ENCODE data around the gene SLC29A4.
"Not testable (repeated sequence)": the region's sequence is repeated elsewhere in the genome, so short reads cannot be mapped to it uniquely, and the experiment has no call there.

Gene SLC29A4

DNA sequence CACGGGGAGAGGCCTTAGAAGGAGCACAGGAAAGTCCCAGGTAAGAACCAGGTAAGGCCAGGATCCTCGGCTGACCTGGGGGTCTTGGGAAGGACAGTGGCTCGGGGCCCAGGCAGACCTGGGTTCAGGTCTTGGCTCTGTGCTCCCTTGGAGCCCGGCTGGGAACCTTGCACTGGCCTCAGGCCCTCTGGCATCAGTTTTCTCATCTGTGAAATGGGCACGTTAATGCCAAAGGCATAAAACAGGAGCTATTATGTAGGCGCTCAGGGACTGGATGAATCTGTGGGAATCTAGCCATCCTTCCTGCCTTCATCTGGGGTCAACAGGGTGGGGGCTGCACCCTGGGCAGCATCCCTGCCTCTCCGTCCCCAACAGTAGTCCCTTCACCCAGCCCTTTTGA lies 8.3 kb upstream of the SLC29A4 start:
- no peak for DNase-seq (ENCODE audit: low read depth)

DNA sequence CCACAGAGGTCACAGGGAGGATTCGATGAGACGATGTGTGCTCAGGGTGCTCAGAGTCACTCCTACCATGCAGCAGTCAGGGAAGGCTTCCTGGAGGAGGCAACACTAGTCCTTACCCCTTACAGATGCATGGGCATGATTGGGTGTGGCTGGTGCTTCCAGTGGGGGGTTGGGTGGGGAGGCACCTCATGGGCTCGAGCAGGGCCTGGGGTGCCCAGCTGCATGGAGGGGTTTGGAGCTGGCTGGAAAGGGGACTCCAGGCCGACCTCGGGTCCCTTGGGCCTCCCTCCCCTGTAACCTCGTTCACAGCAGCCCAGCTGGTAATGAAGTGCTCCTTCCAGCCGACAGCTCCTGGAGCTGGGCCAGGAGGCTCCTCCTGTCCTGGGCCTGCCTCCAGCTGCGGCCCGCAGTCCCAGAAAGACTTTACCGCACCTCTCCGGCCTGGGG lies 7.7 kb upstream of the SLC29A4 start:
- DNase-seq (ENCODE audit: low read depth) = not testable (repeated sequence)

- DNase-seq (ENCODE audit: low read depth) = not testable (repeated sequence)
Observed at GRCh38 chr7:5275510-5275909, 7.2 kb upstream of the SLC29A4 start.

GRCh38 chr7:5276123-5276522 lies 6.6 kb upstream of the SLC29A4 start:
- not testable (repeated sequence) for DNase-seq (ENCODE audit: low read depth)

- DNase-seq (ENCODE audit: low read depth) = no peak
Observed at GRCh38 chr7:5276611-5277010, 6.1 kb upstream of the SLC29A4 start.

GRCh38 chr7:5278766-5279165 lies 4.0 kb upstream of the SLC29A4 start:
- DNase-seq (ENCODE audit: low read depth) = peak; percentile 10

DNA sequence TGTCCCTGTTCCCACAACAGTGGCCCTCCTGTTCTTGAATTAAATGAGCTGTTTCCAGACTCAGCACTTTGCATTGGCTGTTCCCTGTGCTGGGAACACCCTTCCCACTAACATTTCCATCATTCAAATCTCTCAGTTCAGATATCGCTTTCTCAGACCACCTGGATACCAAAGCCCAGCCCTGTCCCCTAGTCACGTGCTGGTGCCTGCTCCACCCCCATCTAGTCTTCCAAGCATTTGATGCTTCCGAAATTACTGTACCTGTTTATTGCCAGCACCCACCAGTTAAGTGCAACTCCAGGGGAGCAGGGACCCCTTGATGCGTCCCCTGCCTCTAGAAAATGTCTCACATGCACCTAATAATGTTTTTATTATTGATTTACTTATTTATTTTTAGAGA lies 3.0 kb upstream of the SLC29A4 start:
- no peak for DNase-seq (ENCODE audit: low read depth)

DNA sequence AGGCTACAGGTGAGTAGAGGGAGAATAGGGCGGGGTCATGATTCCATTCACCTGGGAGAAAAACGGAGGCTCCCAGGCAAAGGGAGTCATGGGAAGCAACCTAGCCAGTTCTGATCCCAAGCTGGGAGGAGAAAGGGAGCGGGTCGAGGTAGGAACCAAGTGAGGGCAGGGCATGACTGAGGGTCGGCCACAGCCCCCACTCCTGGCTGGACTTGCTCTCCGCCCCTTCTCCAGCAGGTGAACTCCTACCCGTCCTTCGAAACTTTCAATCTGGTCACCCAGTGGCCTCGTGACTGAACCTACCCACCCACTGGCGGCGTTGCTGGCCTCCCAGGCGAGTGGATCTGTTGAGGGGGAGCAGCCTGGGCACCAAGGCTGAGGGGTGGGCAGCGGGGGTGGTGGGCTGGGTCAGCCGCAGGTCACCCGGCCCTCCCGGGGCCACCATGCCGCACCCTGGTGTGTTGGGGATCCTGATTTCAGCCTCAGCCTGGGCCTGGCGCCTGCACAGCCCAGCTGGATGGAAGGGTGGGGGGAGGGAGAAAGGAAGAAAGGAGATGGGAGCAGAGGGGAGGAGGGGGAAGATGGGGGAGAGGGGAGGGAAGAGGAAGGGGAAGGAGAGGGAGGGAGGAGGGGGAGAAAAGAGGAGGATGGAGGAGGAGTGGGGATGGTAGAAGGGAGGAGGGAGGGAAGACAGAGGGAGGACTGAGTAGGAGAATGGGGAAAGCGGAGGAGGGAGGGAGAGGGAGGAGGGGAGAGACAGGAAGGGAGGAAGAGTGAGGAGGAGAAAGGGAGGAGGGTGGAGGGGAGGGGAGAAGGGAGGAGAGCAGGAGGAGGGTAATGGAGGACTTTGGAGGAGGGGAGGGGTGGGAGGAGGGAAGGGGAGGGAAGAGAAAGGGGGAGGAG lies 894 bp upstream of the SLC29A4 start:
- DNase-seq (ENCODE audit: low read depth) = not testable (repeated sequence)

- no peak for DNase-seq (ENCODE audit: low read depth)
Observed at GRCh38 chr7:5283421-5284303, 919 bp downstream of the SLC29A4 start.

DNA sequence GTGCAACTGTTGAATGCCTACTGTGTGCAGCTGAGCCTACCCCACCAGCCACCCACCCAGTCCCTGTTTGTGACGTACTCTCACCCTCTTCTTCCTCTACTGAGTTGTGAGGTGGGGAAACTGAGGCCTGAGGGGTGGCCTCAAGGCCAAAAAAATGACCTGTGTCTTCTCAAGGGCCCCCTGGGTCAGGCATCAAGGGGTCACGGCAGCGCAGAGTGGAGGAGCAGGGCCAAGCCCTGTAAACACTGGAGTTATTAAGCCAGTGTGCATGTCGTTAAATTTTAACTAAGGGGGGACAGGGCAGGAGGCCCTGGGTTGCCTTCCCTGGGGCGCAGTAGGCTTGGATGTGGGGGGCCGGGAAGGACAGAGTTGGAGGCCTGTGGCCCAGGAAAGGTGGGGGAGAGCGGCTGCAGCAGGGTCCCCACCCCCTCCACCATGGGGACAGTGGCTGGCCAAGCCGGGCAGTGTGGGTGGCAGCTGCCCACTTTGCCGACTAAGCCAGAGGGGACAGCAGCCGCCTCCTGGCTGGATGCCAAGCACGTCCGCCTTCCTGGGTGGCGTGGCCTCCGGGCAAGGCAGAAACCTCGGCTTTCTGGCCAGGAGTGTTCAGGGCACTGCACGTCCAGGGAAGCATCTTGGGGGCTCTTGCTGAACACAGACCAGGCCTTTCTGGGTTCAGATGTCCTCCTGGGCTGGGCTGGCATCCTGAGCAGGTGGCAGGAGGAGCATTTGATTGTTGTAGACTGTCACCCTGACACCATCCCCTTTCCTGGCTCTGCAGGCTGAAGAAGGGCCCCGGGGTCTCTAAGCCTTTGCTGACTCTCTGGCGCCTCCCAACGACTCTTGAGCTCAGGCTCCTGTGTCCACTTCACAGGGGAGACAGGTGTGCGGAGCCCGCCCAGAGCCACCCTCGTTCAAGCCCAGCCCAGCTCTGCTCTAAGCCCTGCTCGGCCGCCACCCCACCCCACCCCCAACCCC lies 1.9 kb downstream of the SLC29A4 start:
- no peak for DNase-seq (ENCODE audit: low read depth)

- DNase-seq (ENCODE audit: low read depth) = no peak
Observed at GRCh38 chr7:5286933-5287332, 4.2 kb downstream of the SLC29A4 start.

DNA sequence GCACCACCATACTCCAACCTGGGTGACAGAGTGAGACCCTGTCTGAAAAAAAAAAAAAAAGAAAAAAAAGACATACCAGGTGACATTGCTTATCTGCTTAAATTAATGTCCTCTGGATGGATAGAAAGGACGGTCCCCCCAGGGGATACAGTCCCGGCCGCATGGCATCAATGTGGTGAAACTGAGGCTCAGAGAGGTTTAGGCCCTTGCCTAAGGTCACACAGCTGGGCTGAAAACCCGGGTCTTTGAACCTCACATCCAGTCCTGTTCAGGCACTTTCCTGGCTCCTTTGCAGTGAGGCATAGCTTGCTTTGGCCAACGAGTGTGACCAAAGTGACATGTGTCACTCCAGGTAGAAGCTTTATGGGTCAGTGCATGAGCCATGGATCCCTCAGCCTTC lies 4.6 kb downstream of the SLC29A4 start:
- not testable (repeated sequence) for DNase-seq (ENCODE audit: low read depth)

GRCh38 chr7:5287802-5288201 lies 5.1 kb downstream of the SLC29A4 start:
- no peak for DNase-seq (ENCODE audit: low read depth)

GRCh38 chr7:5288560-5288959 lies 5.8 kb downstream of the SLC29A4 start:
- DNase-seq (ENCODE audit: low read depth) = not testable (repeated sequence)

DNA sequence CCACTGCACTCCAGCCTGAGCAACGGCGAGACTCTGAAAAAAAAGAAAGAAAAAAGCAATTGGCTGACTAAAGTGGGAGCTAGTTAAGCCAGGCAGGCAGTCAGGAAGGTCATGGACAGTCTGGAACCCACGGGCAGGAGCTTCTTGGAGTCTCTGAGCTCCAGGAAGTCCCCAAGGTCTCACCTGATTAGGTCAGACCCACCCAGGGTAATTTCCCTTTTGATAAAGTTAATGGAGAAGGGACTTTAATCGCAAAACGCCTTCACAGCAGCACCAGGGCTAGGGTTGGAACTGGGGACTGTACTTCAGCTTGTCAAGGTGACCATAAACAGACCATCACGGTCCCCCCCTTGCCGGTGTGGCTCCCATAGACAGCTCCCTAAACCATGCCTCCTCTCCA lies 6.6 kb downstream of the SLC29A4 start:
- no peak for DNase-seq (ENCODE audit: low read depth)

- DNase-seq (ENCODE audit: low read depth) = no peak
Observed at GRCh38 chr7:5291301-5291700, 8.6 kb downstream of the SLC29A4 start.

- DNase-seq (ENCODE audit: low read depth) = not testable (repeated sequence)
Observed at GRCh38 chr7:5291711-5292335, 9.1 kb downstream of the SLC29A4 start.

- DNase-seq (ENCODE audit: low read depth) = no peak
Observed at GRCh38 chr7:5294169-5294987, 11.6 kb downstream of the SLC29A4 start.

DNA sequence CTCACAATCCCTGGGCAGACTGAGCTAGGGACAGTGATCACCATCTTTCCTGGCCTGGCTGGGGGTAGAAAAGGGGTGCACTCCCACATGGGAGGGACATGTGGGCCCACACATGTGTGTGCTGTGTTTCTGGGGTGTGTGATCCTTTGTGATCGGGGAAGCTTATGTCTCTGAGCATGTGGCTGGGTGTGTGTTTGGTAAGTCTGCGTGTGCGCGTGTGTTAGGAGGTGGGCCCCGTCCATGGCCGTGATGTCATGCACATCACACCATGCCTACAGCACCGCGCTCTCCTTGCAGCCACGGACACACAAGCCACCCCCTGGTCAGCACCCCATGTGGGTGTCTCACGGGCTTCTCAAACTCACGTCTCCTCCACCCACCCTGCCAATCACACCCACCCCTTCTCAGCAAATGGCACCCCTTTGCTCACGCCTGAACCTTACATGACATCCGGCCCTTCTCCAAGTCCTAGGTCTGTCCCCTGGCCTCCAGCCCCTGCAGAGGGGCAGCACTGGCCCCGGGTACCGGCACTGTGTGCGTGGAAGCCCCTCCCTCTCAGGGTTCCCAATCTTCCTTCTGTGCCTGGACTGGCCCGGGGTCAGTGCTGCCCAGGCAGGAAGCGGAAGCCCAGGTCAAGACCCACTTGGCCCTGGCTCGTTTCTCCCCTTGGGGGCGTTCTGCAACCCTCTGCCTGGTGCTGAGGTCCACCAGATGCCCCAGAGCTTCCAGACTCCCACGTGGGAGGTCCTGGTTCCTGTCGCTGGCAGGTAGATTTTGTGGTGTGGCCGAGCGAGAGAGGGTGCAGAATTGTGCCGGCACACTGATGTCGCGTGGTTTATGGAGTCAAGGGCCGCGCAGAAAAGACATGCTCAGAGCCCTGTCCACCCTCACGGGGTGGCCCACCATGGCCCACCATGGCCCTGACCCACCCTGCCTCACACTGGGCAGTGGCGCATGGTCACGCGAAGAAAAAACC lies 12.6 kb downstream of the SLC29A4 start:
- DNase-seq (ENCODE audit: low read depth) = no peak
